Neuronal stem cell (in vitro differentiated cells): ENCODE results near the gene GIGYF2.

Source experiments
- DNase-seq: peaks from one replicate; pipeline ENCODE4 v3.0.0-alpha.2; 2013; ENCODE audit warnings: low spot score
- H2AFZ ChIP-seq: one replicate; pipeline ENCODE4 v1.6.1; 2013; ENCODE audit warnings: mild to moderate bottlenecking, low read length, inconsistent platforms
- H2AK5ac ChIP-seq: 2 replicates; pipeline ENCODE4 v1.6.1; 2013; ENCODE audit warnings: low read depth, mild to moderate bottlenecking, inconsistent platforms, low read length, moderate library complexity, mixed read lengths
- H2BK120ac ChIP-seq: 2 replicates; pipeline ENCODE4 v1.6.1; 2013; ENCODE audit warnings: low read depth, mild to moderate bottlenecking, inconsistent platforms, low read length, moderate library complexity, mixed read lengths
- H2BK12ac ChIP-seq: one replicate; pipeline ENCODE4 v1.6.1; 2013; ENCODE audit warnings: low read length, inconsistent platforms
- H2BK15ac ChIP-seq: 2 replicates; pipeline ENCODE4 v1.6.1; 2013; ENCODE audit warnings: mild to moderate bottlenecking, low read length, inconsistent platforms, mixed read lengths
- H2BK5ac ChIP-seq: one replicate; pipeline ENCODE4 v1.6.1; 2013; ENCODE audit warnings: inconsistent platforms, mild to moderate bottlenecking, low read length, moderate library complexity
- H3K14ac ChIP-seq: one replicate; pipeline ENCODE4 v1.6.1; 2013; ENCODE audit warnings: low read length, inconsistent platforms
- H3K18ac ChIP-seq: 2 replicates; pipeline ENCODE4 v1.6.1; 2013; ENCODE audit warnings: low read length, inconsistent platforms
- H3K23ac ChIP-seq: 2 replicates; pipeline ENCODE4 v1.6.1; 2013; ENCODE audit warnings: low read depth, mild to moderate bottlenecking, mixed read lengths, low read length, inconsistent platforms; ENCODE audit not compliant: poor library complexity
- H3K27ac ChIP-seq: replicated peaks from 3 replicates; pipeline ENCODE4 v1.5.1; 2013; ENCODE audit warnings: low read length, inconsistent platforms
- H3K27me3 ChIP-seq, 3 experiments: 2 replicates each; pipeline ENCODE4 v1.6.1; 2013; ENCODE audit warnings: low read length in 3 of 3, mild to moderate bottlenecking in 2 of 3, inconsistent platforms in 1 of 3, low read depth in 1 of 3, mixed read lengths in 1 of 3, moderate library complexity in 1 of 3; ENCODE audit not compliant: control insufficient read depth in 3 of 3, insufficient read depth in 3 of 3
- H3K36me3 ChIP-seq, 2 donors: replicated peaks in 1 of 2; 2 replicates each; pipeline ENCODE4 v1.6.1; 2013; ENCODE audit warnings: low read length in 2 of 2; ENCODE audit not compliant: control insufficient read depth in 2 of 2, insufficient read depth in 2 of 2
- H3K4ac ChIP-seq: 2 replicates; pipeline ENCODE4 v1.6.1; 2013; ENCODE audit warnings: inconsistent platforms, mild to moderate bottlenecking, low read length, moderate library complexity
- H3K4me1 ChIP-seq, 2 donors: 1 replicate in 1 of 2; 2 replicates in 1 of 2; pipeline ENCODE4 v1.6.1; 2013; ENCODE audit warnings: low read length in 2 of 2, low read depth in 1 of 2; ENCODE audit not compliant: control insufficient read depth in 2 of 2, insufficient read depth in 1 of 2
- H3K4me2 ChIP-seq: one replicate; pipeline ENCODE4 v1.6.1; 2013; ENCODE audit warnings: mild to moderate bottlenecking, low read length, inconsistent platforms; ENCODE audit not compliant: insufficient read depth, poor library complexity, severe bottlenecking
- H3K4me3 ChIP-seq, 2 donors: 2 replicates each; pipeline ENCODE4 v1.5.1; 2013; ENCODE audit warnings: low read length in 2 of 2, mild to moderate bottlenecking in 2 of 2, inconsistent platforms in 1 of 2, moderate library complexity in 1 of 2
- H3K79me1 ChIP-seq: one replicate; pipeline ENCODE4 v1.6.1; 2013; ENCODE audit warnings: low read depth, mild to moderate bottlenecking, inconsistent platforms, low read length, moderate library complexity
- H3K9ac ChIP-seq: one replicate; pipeline ENCODE4 v1.6.1; 2013; ENCODE audit warnings: mild to moderate bottlenecking, low read depth, low read length, inconsistent platforms; ENCODE audit not compliant: poor library complexity
- H3K9me3 ChIP-seq, 2 donors: replicated peaks in 1 of 2; 2 replicates each; pipeline versions ENCODE3 to v1.6.1; 2013; ENCODE audit warnings: low read length in 2 of 2, mild to moderate bottlenecking in 2 of 2, inconsistent platforms in 1 of 2, low read depth in 1 of 2, mixed read lengths in 1 of 2, moderate library complexity in 1 of 2; ENCODE audit not compliant: control insufficient read depth in 2 of 2, insufficient read depth in 1 of 2
- H4K8ac ChIP-seq: one replicate; pipeline ENCODE4 v1.6.1; 2013; ENCODE audit warnings: low read depth, mild to moderate bottlenecking, inconsistent platforms, low read length, moderate library complexity
- H4K91ac ChIP-seq: one replicate; pipeline ENCODE4 v1.6.1; 2013; ENCODE audit warnings: low read length, low read depth, mild to moderate bottlenecking, inconsistent platforms; ENCODE audit not compliant: poor library complexity
- WGBS, 2 donors: extraction: QIAGEN DNeasy Blood & Tissue Kit; methylation state at CpG; one replicate each; pipeline ENCODE4 v1.1.7; 2013; ENCODE audit warnings: missing lambda C conversion rate in 2 of 2, mixed read lengths in 1 of 2; ENCODE audit not compliant: insufficient read length in 2 of 2, insufficient replicate concordance in 1 of 2; ENCODE audit errors: extremely low coverage in 2 of 2; 5-methylcytosine and 5-hydroxymethylcytosine counted together

The GIGYF2 gene

GRCh38 chr2:232898592-232899543 lies 201.7 kb downstream of the GIGYF2 start:
- no peak overlapping the region for H2BK120ac ChIP-seq
- H3K27ac ChIP-seq: no peak overlapping the region
- H2BK12ac ChIP-seq: peak overlapping the region; percentile 25
- H2BK15ac ChIP-seq: peak overlapping the region; percentile 46
- peaks cover 0 to 5% (median 0%) of the 10 kb centered on the region in 3 experiments for H3K27me3 ChIP-seq
- H3K4me1 ChIP-seq: peaks cover 17% of the 10 kb centered on the region in 2 donors
- 100% methylated on average over 1 of the region's 18 CpGs; no CpG with 5 or more reads in 1 of the 2 donors for WGBS, 2 donors
- no peak overlapping the region for H3K4me3 ChIP-seq
- peak overlapping the region; percentile 30 for H3K23ac ChIP-seq
- no peak overlapping the region for H4K8ac ChIP-seq
- H3K36me3 ChIP-seq: no peaks in the 10 kb centered on the region
- peak overlapping the region; percentile 26 for H3K4ac ChIP-seq
- peak overlapping the region; percentile 36 for H3K9ac ChIP-seq
- peaks cover 0 to 2% of the 10 kb centered on the region in 2 donors for H3K9me3 ChIP-seq
- peak overlapping the region; percentile 11 for H3K18ac ChIP-seq
- peak overlapping the region; percentile 10 for H2AFZ ChIP-seq
- H3K79me1 ChIP-seq: no peaks in the 10 kb centered on the region
- H3K4me2 ChIP-seq: no peak overlapping the region
- DNase-seq: no peak
- no peak overlapping the region for H2BK5ac ChIP-seq
- no peak overlapping the region for H2AK5ac ChIP-seq
- peak overlapping the region; percentile 61 for H4K91ac ChIP-seq
- peak overlapping the region; percentile 83 for H3K14ac ChIP-seq

GRCh38 chr2:232900811-232901735 lies 203.9 kb downstream of the GIGYF2 start:
- no peak overlapping the region for H4K91ac ChIP-seq
- H3K18ac ChIP-seq: peak overlapping the region; percentile 92
- peak overlapping the region; percentile 67 for H3K23ac ChIP-seq
- H3K4me2 ChIP-seq: no peak overlapping the region
- peak overlapping the region; percentile 56 for H2BK5ac ChIP-seq
- H3K4me1 ChIP-seq: peaks cover 17% of the 10 kb centered on the region in 2 donors
- H2AFZ ChIP-seq: peak overlapping the region; percentile 80
- no peak for DNase-seq
- peak overlapping the region; percentile 10 for H3K9ac ChIP-seq
- peaks cover 0 to 4% of the 10 kb centered on the region in 2 donors for H3K9me3 ChIP-seq
- no peak overlapping the region for H3K27ac ChIP-seq
- H3K36me3 ChIP-seq: no peaks in the 10 kb centered on the region
- WGBS, 2 donors: no CpG with 5 or more reads among the region's 43 CpGs
- H3K4ac ChIP-seq: no peak overlapping the region
- no peak overlapping the region for H3K4me3 ChIP-seq
- H4K8ac ChIP-seq: no peak overlapping the region
- H3K27me3 ChIP-seq: peaks cover 0 to 5% (median 0%) of the 10 kb centered on the region in 3 experiments
- H3K14ac ChIP-seq: peak overlapping the region; percentile 73
- no peaks in the 10 kb centered on the region for H3K79me1 ChIP-seq
- no peak overlapping the region for H2BK120ac ChIP-seq
- peak overlapping the region; percentile 3 for H2BK15ac ChIP-seq
- peak overlapping the region; percentile 72 for H2AK5ac ChIP-seq
- H2BK12ac ChIP-seq: no peak overlapping the region

DNA sequence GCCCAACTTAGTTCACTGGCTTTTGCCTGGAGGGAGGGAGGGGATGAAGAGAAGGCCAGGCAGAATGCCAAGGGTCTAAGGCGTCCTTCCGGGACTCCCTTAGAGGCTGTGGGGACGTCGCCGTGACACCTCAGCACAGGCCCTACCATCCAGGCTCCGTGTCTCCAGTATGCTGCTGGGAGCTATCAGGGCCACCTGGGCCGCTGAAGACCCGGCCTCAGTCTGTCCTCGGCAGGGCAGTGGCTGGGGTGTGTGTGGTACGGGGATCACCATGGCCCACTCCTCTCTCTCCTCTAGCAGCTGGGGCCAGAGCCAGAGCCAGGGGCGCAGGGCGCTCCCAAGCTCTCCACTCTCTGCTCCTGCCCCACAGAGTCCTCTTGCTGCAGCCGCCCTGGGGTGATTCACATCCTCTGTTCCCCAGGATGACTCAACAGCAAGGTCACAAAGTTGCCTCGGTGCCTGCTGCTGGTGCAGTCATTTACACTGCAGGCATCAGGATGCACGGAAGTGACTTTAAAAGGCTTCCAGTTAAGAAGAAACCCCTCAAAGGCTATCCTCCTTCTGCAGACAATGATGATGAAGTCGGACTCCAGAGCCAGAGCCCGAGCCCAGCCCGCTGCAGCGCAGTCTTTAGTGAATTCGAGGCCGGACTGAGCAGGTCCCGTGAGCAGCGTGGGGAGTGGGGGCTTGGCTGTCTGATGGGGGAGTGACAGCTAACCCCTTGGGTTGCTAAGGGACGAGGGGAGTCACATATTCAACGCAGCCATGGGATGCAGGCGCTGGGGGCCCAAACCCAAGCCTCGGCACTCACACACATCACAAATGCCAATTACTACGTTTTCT lies 204.8 kb downstream of the GIGYF2 start:
- peak overlapping the region; percentile 3 for H2BK15ac ChIP-seq
- H3K4me1 ChIP-seq: peaks cover 17% of the 10 kb centered on the region in 2 donors
- peak overlapping the region; percentile 32 for H3K9ac ChIP-seq
- H3K27me3 ChIP-seq: peaks cover 0 to 5% (median 0%) of the 10 kb centered on the region in 3 experiments
- H2AK5ac ChIP-seq: peak overlapping the region; percentile 72
- peak overlapping the region; percentile 80 for H2AFZ ChIP-seq
- H3K18ac ChIP-seq: peak overlapping the region; percentile 92
- H3K4me2 ChIP-seq: no peak overlapping the region
- no peak overlapping the region for H3K4me3 ChIP-seq
- H4K8ac ChIP-seq: no peak overlapping the region
- no peak overlapping the region for H3K27ac ChIP-seq
- no peaks in the 10 kb centered on the region for H3K36me3 ChIP-seq
- no peak overlapping the region for H3K4ac ChIP-seq
- peak overlapping the region; percentile 56 for H2BK5ac ChIP-seq
- peak overlapping the region; percentile 67 for H3K23ac ChIP-seq
- no peak overlapping the region for H3K14ac ChIP-seq
- DNase-seq: no peak
- H2BK12ac ChIP-seq: peak overlapping the region; percentile 28
- no peak overlapping the region for H2BK120ac ChIP-seq
- peaks cover 0 to 4% of the 10 kb centered on the region in 2 donors for H3K9me3 ChIP-seq
- no peaks in the 10 kb centered on the region for H3K79me1 ChIP-seq
- WGBS, 2 donors: no CpG with 5 or more reads among the region's 28 CpGs
- H4K91ac ChIP-seq: no peak overlapping the region
